Measurements from ENCODE around the gene SLC22A24. TPM values are rescaled to one million over a fixed set of nuclear protein-coding genes. Genes with fewer than 3 reads are reported as not detected.

Gene SLC22A24
- total RNA-seq (under 1 TPM; 0.42 to 0.59 TPM), polyA plus RNA-seq (under 1 TPM in 1 of 2 donors, not detected in 1; 0.02 TPM)

GRCh38 chr11:63144121-63144520 lies at the start of gene SLC22A24:
Gene SLC22A24, minus strand, starts transcription at chr11:63144221. Its CDS starts 442 bp downstream, at chr11:63143779.
- H3K27ac ChIP-seq (ENCODE audit: low read depth in 1 of 2, low read length in 2 of 2), result no peak within 1 kb of the TSS
- DNase-seq (ENCODE audit: low spot score), result no peak
- no peak within 1 kb of the TSS for H3K4me3 ChIP-seq (ENCODE audit: low read depth in 1 of 3, low read length in 3 of 3)
- no peak within 1 kb of the TSS for H3K9ac ChIP-seq (ENCODE audit: low read depth in 1 of 2, low read length in 2 of 2)
- H3K27me3 ChIP-seq (ENCODE audit: control insufficient read depth in 4 of 4, insufficient read depth in 4 of 4, low read length in 3 of 4), result no peaks in the 10 kb centered on the region
- no peaks in the 10 kb centered on the region for H3K4me1 ChIP-seq (ENCODE audit: control insufficient read depth in 4 of 4, insufficient read depth in 4 of 4, low read length in 3 of 4)
- WGBS, result 87% methylated on average over 1 of the region's 1 CpG
- H3K9me3 ChIP-seq (ENCODE audit: control insufficient read depth in 4 of 4, low read length in 3 of 4), result no peaks in the 10 kb centered on the region
- no peaks in the 10 kb centered on the region for H3K36me3 ChIP-seq (ENCODE audit: control insufficient read depth in 4 of 4, insufficient read depth in 3 of 4, low read depth in 1 of 4, low read length in 3 of 4)
- no peak for TF ChIP-seq EGR1 (IDR thresholded peaks at IDR 0.05; ENCODE audit: low read depth in 2 of 2)
- TF ChIP-seq RAD21 (IDR thresholded peaks at IDR 0.05), result no peak
- TF ChIP-seq ATF3 (IDR thresholded peaks at IDR 0.05), result no peak
- TF ChIP-seq CTCF (IDR thresholded peaks at IDR 0.05; ENCODE audit: low read depth, low read length, missing input control), result no peak
- no peak for TF ChIP-seq MAX (IDR thresholded peaks at IDR 0.05)
- TF ChIP-seq RXRA (IDR thresholded peaks at IDR 0.05), result no peak
- TF ChIP-seq GABPA (IDR thresholded peaks at IDR 0.05 in 1 of 2, conservative IDR thresholded peaks at IDR 0.05 in 1 of 2), result no peak
- TF ChIP-seq YY1 (IDR thresholded peaks at IDR 0.05), result no peak
- TF ChIP-seq SP1 (IDR thresholded peaks at IDR 0.05), result no peak

- Histone ChIP-seq H3K9me3 (ENCODE audit: control insufficient read depth in 4 of 4, low read length in 3 of 4) (no peaks in the 10 kb centered on the region), H3K27ac (ENCODE audit: low read depth in 1 of 2, low read length in 2 of 2) (no peak overlapping the region), H3K9ac (ENCODE audit: low read depth in 1 of 2, low read length in 2 of 2) (no peak overlapping the region), H3K4me1 (ENCODE audit: control insufficient read depth in 4 of 4, insufficient read depth in 4 of 4, low read length in 3 of 4) (no peaks in the 10 kb centered on the region), H3K4me3 (ENCODE audit: low read depth in 1 of 3, low read length in 3 of 3) (no peak overlapping the region), H3K27me3 (ENCODE audit: control insufficient read depth in 4 of 4, insufficient read depth in 4 of 4, low read length in 3 of 4) (no peaks in the 10 kb centered on the region), H3K36me3 (ENCODE audit: control insufficient read depth in 4 of 4, insufficient read depth in 3 of 4, low read depth in 1 of 4, low read length in 3 of 4) (peaks cover 5 to 72% (median 45%) of the 10 kb centered on the region in 4 donors)
- DNase-seq (ENCODE audit: low spot score), result no peak
- no peak for TF ChIP-seq ATF3 (IDR thresholded peaks at IDR 0.05)
- no peak for TF ChIP-seq GABPA (IDR thresholded peaks at IDR 0.05 in 1 of 2, conservative IDR thresholded peaks at IDR 0.05 in 1 of 2)
- TF ChIP-seq HNF4G (IDR thresholded peaks at IDR 0.05), result no peak
- TF ChIP-seq EGR1 (IDR thresholded peaks at IDR 0.05; ENCODE audit: low read depth in 2 of 2), result no peak
- TF ChIP-seq CTCF (IDR thresholded peaks at IDR 0.05; ENCODE audit: low read depth, low read length, missing input control), result no peak
- TF ChIP-seq MAX (IDR thresholded peaks at IDR 0.05), result no peak
- no peak for TF ChIP-seq FOXA2 (IDR thresholded peaks at IDR 0.05)
- TF ChIP-seq JUND (IDR thresholded peaks at IDR 0.05), result no peak
- TF ChIP-seq NR2F2 (IDR thresholded peaks at IDR 0.05), result no peak
- no peak for TF ChIP-seq SP1 (IDR thresholded peaks at IDR 0.05)
- TF ChIP-seq YY1 (IDR thresholded peaks at IDR 0.05), result no peak
- no peak for TF ChIP-seq TAF1 (conservative IDR thresholded peaks at IDR 0.05)
- TF ChIP-seq REST (IDR thresholded peaks at IDR 0.05), result no peak
- no peak for TF ChIP-seq RXRA (IDR thresholded peaks at IDR 0.05)
- TF ChIP-seq FOXA1 (IDR thresholded peaks at IDR 0.05), result no peak
- no peak for TF ChIP-seq RAD21 (IDR thresholded peaks at IDR 0.05)
- 93% methylated on average over 1 of the region's 1 CpG for WGBS
These were observed 36.5 kb upstream of the SLC22A24 start for GRCh38 chr11:63180536-63180935.

All from liver (tissue), 9 donors.